GM08714 (cell line): Measurements from ENCODE around the gene ADIPOR1.
A peak's percentile ranks its signal among the peaks of the same experiment; 100 is the strongest.

Experiments used
- H3K4me3 ChIP-seq: fragments of 200-500 bp; sonication (Bioruptor generic); 2 replicates; pipeline ENCODE4 v1.5.1; 2014; ENCODE audit warnings: mild to moderate bottlenecking, low read length, inconsistent platforms
- ZNF274 ChIP-seq: IDR thresholded peaks from 2 replicates; pipeline ENCODE4 v1.6.1; 2012; ENCODE audit warnings: mild to moderate bottlenecking, low read depth, low read length

The ADIPOR1 gene

GRCh38 chr1:202957733-202958543 is at the start of gene ADIPOR1:
Gene ADIPOR1, minus strand, starts transcription at chr1:202958312. Its CDS starts 7,242 bp downstream, at chr1:202951070.
- TF ChIP-seq ZNF274, result no peak

GRCh38 chr1:203006948-203007871 is 49.1 kb upstream of the ADIPOR1 start, which contains the start of gene TMEM183A:
Gene TMEM183A, plus strand, starts transcription at chr1:203007374. Its CDS starts 92 bp downstream, at chr1:203007466.
- TF ChIP-seq ZNF274, result no peak

More at GRCh38 chr1:202957733-202958543, at the start of gene ADIPOR1:
- H3K4me3 ChIP-seq, result peak within 1 kb of the TSS; percentile 88

GRCh38 chr1:203005395-203006142 is 47.5 kb upstream of the ADIPOR1 start:
- H3K4me3 ChIP-seq, result peak overlapping the region; percentile 85; the same call in 1 of the 2 replicates

More at GRCh38 chr1:203006948-203007871, 49.1 kb upstream of the ADIPOR1 start, which contains the start of gene TMEM183A:
- peak within 1 kb of the TSS; percentile 85 for H3K4me3 ChIP-seq

GRCh38 chr1:203002951-203003350 is 44.8 kb upstream of the ADIPOR1 start:
- TF ChIP-seq ZNF274, result no peak
- H3K4me3 ChIP-seq, result no peak overlapping the region

GRCh38 chr1:203001986-203002385 is 43.9 kb upstream of the ADIPOR1 start:
- no peak for TF ChIP-seq ZNF274
- H3K4me3 ChIP-seq, result no peak overlapping the region

GRCh38 chr1:203000217-203000944 is 42.3 kb upstream of the ADIPOR1 start:
- no peak for TF ChIP-seq ZNF274

GRCh38 chr1:202998836-202999750 is 41.0 kb upstream of the ADIPOR1 start:
- TF ChIP-seq ZNF274, result no peak

More at GRCh38 chr1:203000217-203000944, 42.3 kb upstream of the ADIPOR1 start:
- H3K4me3 ChIP-seq, result no peak overlapping the region

GRCh38 chr1:202994756-202995155 is 36.6 kb upstream of the ADIPOR1 start:
- H3K4me3 ChIP-seq, result no peak overlapping the region
- TF ChIP-seq ZNF274, result no peak

More at GRCh38 chr1:202998836-202999750, 41.0 kb upstream of the ADIPOR1 start:
- peak overlapping the region; percentile 7; the same call in 1 of the 2 replicates for H3K4me3 ChIP-seq

- no peak overlapping the region for H3K4me3 ChIP-seq
- no peak for TF ChIP-seq ZNF274
These were observed 33.0 kb upstream of the ADIPOR1 start for GRCh38 chr1:202991112-202991511.

GRCh38 chr1:202989879-202990278 is 31.8 kb upstream of the ADIPOR1 start:
- TF ChIP-seq ZNF274, result no peak
- no peak overlapping the region for H3K4me3 ChIP-seq

GRCh38 chr1:202987922-202988583 is 29.9 kb upstream of the ADIPOR1 start:
- TF ChIP-seq ZNF274, result no peak
- no peak overlapping the region for H3K4me3 ChIP-seq
